Mucosa of descending colon (tissue), 3 donors: ENCODE data around the gene ZBTB21. TPM values are rescaled to one million over a fixed set of nuclear protein-coding genes. Genes with fewer than 3 reads are reported as not detected.
A peak's percentile ranks its signal among the peaks of the same experiment; 100 is the strongest.
"Not testable (repeated sequence)": the region's sequence is repeated elsewhere in the genome, so short reads cannot be mapped to it uniquely, and the experiment has no call there.

ENCODE experiments used
- ATAC-seq: fragments of 200-7000 bp; cut with Tn5 transposase; one replicate; pipeline ENCODE4 v1.9.1; 2020; ENCODE audit warnings: mild to moderate bottlenecking, moderate library complexity
- DNase-seq, 3 donors: peaks; one replicate each; pipeline ENCODE4 v3.0.0-alpha.2; 2020
- H3K36me3 ChIP-seq: fragments of 200-600 bp; one replicate; pipeline ENCODE4 v1.8.0; 2021; ENCODE audit warnings: low read depth, mild to moderate bottlenecking
- H3K4me1 ChIP-seq: fragments of 200-600 bp; one replicate; pipeline ENCODE4 v1.8.0; 2021; ENCODE audit warnings: low read depth, mild to moderate bottlenecking
- H3K4me3 ChIP-seq: fragments of 200-600 bp; one replicate; pipeline ENCODE4 v1.8.0; 2021; ENCODE audit warnings: mild to moderate bottlenecking
- H3K9me3 ChIP-seq: fragments of 200-600 bp; one replicate; pipeline ENCODE4 v1.8.0; 2021; ENCODE audit warnings: mild to moderate bottlenecking
- intact Hi-C, 2 donors: fragments of 100-400 bp; cut with DNase I in 1 of 2; cut with micrococcal nuclease in 1 of 2; formaldehyde crosslinking; loops; one replicate each; pipeline versions ENCODE4 v1.11.0 to v1.11.1; 2022; cut with DNase I, micrococcal nuclease
- total RNA-seq, 3 donors: library from RNA; stranded (reverse); fragmentation: NEBNext Ultra II Directional in 2 of 3; extraction: Animal tissue kit (Norgen Biotek cat#: 25700) in 2 of 3; gene quantifications; one replicate each; pipeline versions ENCODE4 v1.2.1 to v1.2.4, GENCODE V29; 2021 to 2023
- TF ChIP-seq, protein P1 (sequence below): fragments of 200-600 bp; IDR thresholded peaks from one replicate; pipeline ENCODE4 v1.8.0; 2022; ENCODE audit warnings: antibody characterized with exemption, mild to moderate bottlenecking
- donor health status: DM: no; HTN: no; CAD: no; lungs with moderate emphysema.
- donor health status: DM: no; HTN: no; CAD: no.
- donor health status: DM: no; HTN: yes; CAD: no.

The ZBTB21 gene
- total RNA-seq, 3 donors from 2014 or later, result 11.8 to 18.9 (median 14.6) TPM

DNA sequence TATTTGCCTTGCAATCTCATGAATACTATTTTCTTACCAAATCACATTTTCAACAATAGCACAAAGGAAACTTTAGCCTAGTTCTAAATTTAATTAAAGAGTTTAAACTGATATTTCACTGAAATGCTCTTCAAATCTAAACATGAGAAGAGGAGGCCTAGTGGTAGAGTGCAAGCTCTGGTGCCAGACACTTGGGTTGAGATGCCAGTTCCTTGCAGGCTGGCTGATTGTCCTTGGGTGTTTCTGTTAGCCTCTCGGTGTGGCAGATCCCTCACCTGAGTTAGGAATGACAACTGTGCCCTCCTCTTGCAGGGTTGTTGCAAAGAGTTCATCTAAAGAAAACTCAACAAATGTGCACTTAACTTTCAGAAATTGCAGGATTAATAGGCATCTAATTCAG lies 12.5 kb downstream of the ZBTB21 start:
- H3K36me3 ChIP-seq, result no peaks in the 10 kb centered on the region
- intact Hi-C loops, result no loop called here
- TF ChIP-seq, protein P1, sequence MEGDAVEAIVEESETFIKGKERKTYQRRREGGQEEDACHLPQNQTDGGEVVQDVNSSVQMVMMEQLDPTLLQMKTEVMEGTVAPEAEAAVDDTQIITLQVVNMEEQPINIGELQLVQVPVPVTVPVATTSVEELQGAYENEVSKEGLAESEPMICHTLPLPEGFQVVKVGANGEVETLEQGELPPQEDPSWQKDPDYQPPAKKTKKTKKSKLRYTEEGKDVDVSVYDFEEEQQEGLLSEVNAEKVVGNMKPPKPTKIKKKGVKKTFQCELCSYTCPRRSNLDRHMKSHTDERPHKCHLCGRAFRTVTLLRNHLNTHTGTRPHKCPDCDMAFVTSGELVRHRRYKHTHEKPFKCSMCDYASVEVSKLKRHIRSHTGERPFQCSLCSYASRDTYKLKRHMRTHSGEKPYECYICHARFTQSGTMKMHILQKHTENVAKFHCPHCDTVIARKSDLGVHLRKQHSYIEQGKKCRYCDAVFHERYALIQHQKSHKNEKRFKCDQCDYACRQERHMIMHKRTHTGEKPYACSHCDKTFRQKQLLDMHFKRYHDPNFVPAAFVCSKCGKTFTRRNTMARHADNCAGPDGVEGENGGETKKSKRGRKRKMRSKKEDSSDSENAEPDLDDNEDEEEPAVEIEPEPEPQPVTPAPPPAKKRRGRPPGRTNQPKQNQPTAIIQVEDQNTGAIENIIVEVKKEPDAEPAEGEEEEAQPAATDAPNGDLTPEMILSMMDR, result no peak
- DNase-seq, result no peak
- H3K4me1 ChIP-seq, result no peaks in the 10 kb centered on the region
- no peak for ATAC-seq
- no peaks in the 10 kb centered on the region for H3K9me3 ChIP-seq
- H3K4me3 ChIP-seq, result no peak overlapping the region

DNA sequence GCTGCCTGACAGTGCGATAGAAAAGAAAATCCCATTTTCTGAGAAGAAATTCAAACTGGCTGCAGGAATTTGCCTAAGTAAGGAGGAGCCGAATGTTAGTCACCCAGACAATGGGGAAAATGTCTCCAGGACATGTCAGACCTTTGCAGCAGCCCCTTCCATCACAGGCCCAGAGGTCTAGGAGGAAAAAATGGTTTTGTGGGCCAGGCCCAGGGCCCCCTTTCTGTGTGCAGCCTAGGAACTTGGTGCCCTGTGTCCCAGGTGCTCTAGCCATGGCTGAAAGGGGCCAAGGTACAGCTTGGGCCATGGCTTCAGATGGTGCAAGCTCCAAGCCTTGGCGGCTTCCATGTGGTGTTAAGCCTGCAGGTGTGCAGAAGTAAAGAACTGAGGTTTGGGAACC lies 14.6 kb downstream of the ZBTB21 start:
- Histone ChIP-seq H3K36me3 (no peaks in the 10 kb centered on the region), H3K4me1 (no peaks in the 10 kb centered on the region), H3K9me3 (no peaks in the 10 kb centered on the region), H3K4me3 (no peak overlapping the region)
- no peak for ATAC-seq
- intact Hi-C loops, result no loop called here
- DNase-seq, result no peak
- TF ChIP-seq, protein P1, result no peak

DNA sequence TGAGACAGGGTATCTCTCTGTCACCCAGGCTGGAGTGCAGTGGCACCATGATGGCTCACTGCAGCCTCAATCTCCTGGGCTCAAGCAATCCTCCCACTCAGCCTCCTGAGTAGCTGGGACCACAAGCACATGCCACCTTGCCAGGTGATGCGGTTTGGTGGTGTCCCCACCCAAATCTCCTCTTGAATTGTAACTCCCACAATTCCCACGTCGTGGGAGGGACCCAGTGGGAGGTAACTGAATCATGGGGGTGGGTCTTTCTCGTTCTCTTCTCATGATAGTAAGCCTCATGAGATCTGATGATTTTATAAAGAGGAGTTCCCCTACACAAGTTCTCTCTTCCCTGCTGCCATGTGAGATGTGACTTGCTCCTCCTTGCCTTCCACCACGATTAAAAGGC lies 15.5 kb downstream of the ZBTB21 start:
- H3K4me1 ChIP-seq, H3K9me3 ChIP-seq, H3K4me3 ChIP-seq, DNase-seq, H3K36me3 ChIP-seq, intact Hi-C loops, ATAC-seq: not testable (repeated sequence)

DNA sequence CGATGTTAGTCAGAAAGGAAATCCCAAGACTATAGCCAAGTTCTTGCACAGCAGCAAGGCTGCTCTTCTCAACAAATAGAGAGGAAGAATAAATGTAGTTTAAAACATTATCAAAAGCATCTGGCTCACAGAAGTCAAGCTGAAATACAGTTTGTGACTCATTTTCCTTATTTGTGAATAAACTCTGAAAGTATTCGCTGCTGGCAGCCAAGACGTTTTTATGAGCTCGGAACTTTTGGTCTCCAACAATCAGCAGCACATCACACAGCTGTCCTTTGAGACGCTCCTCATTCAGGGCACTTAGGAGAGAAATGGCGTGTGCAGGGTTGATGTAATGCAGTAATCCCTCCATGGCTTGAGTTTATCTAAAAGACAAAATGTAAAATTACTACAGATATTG lies 16.4 kb downstream of the ZBTB21 start:
- Histone ChIP-seq H3K4me1 (no peaks in the 10 kb centered on the region), H3K9me3 (no peaks in the 10 kb centered on the region), H3K36me3 (no peaks in the 10 kb centered on the region), H3K4me3 (no peak overlapping the region)
- intact Hi-C loops, result no loop called here
- DNase-seq (no peak), ATAC-seq (peak; percentile 35)
- TF ChIP-seq, protein P1, result no peak

DNA sequence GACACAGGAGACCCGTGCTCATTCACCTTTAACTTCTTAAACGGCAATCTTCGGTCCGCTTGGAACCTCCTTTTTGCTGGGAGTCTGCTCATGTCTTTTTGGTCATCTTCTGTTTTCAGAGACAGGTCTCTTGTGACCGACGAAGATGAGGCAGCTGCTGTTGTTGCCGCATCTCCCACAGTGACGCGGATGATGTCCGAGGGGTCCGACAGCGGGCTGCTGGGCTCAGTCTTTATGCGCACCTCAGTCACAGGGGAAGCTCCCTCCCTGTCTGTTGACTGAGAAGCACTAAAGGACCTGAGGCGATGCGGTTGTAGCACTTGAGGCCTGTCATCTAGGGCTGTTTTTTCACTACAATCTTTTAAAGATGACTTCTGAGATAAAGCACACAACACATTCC lies 17.6 kb downstream of the ZBTB21 start:
- Histone ChIP-seq H3K36me3 (no peaks in the 10 kb centered on the region), H3K9me3 (no peaks in the 10 kb centered on the region), H3K4me3 (no peak overlapping the region), H3K4me1 (no peaks in the 10 kb centered on the region)
- no peak for DNase-seq
- TF ChIP-seq, protein P1, result no peak
- intact Hi-C loops, result no loop called here
- ATAC-seq, result no peak

DNA sequence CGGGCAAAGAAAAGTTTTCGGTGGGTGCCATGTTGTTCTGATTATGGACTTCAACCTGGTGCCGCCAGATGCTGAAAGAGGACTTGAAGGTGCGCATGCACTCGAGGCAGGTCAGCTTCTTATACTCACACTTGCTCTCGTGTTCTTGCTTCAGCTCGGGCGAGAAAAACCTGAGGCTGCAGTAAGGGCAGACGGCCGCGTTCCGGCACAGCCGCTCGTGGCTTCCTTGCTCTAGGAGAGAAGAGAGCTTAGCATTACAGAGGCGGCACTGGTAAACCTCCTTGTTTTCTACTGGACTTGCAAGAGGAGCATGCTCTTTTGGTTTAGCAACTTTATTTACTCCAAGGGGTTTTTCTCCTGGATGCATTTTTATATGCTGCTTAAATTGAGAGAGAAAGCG lies 18.5 kb downstream of the ZBTB21 start:
- Histone ChIP-seq H3K9me3 (no peaks in the 10 kb centered on the region), H3K36me3 (no peaks in the 10 kb centered on the region), H3K4me1 (no peaks in the 10 kb centered on the region), H3K4me3 (no peak overlapping the region)
- no peak for DNase-seq
- intact Hi-C loops, result no loop called here
- ATAC-seq, result no peak
- TF ChIP-seq, protein P1, result no peak
